Neural crest cell (in vitro differentiated cells): ENCODE measurements around the gene MOCOS. TPM values are rescaled to one million over a fixed set of nuclear protein-coding genes. Genes with fewer than 3 reads are reported as not detected.

Experiments
- DNase-seq: peaks from one replicate; pipeline ENCODE4 v3.0.0; 2021; ENCODE audit warnings: low read depth, mixed read lengths, low spot score
- H3K27ac Mint-ChIP-seq: one replicate; pipeline ENCODE4 v1.8.0; 2021; ENCODE audit warnings: mild to moderate bottlenecking, mixed read lengths; ENCODE audit not compliant: unreplicated experiment
- H3K27me3 Mint-ChIP-seq: 2 replicates; pipeline ENCODE4 v1.8.0; 2021; ENCODE audit warnings: low read depth, mild to moderate bottlenecking, mixed read lengths
- H3K36me3 Mint-ChIP-seq: 2 replicates; pipeline ENCODE4 v1.8.0; 2021; ENCODE audit warnings: low read depth, mild to moderate bottlenecking, mixed read lengths
- H3K4me1 Mint-ChIP-seq: 2 replicates; pipeline ENCODE4 v1.8.0; 2021; ENCODE audit warnings: mixed read lengths
- H3K4me3 Mint-ChIP-seq: one replicate; pipeline ENCODE4 v1.8.0; 2021; ENCODE audit warnings: mild to moderate bottlenecking, mixed read lengths
- H3K9me3 Mint-ChIP-seq: 2 replicates; pipeline ENCODE4 v1.8.0; 2021; ENCODE audit warnings: mixed read lengths
- CTCF ChIP-seq: fragments of 200-600 bp; sonication (generic); conservative IDR thresholded peaks from 2 replicates; pipeline ENCODE4 v1.5.0; 2021; ENCODE audit warnings: antibody characterized with exemption, mild to moderate bottlenecking
- total RNA-seq: library from RNA; stranded (reverse); gene quantifications from 2 replicates; pipeline ENCODE4 v1.2.1, GENCODE V29; 2021

The MOCOS gene
- total RNA-seq, 1 donor from 2014 or later: 2.6 TPM

- peak overlapping the region; percentile 88 for H3K4me3 Mint-ChIP-seq
- peaks cover 54% of the 10 kb centered on the region for H3K27me3 Mint-ChIP-seq
- H3K4me1 Mint-ChIP-seq: peaks cover 33% of the 10 kb centered on the region
- no peaks in the 10 kb centered on the region for H3K9me3 Mint-ChIP-seq
- no peak overlapping the region for H3K27ac Mint-ChIP-seq
- no peak for DNase-seq
- H3K36me3 Mint-ChIP-seq: no peaks in the 10 kb centered on the region
- TF ChIP-seq CTCF: no peak
Measured at GRCh38 chr18:36185157-36185556, 2.1 kb upstream of the MOCOS start.

- no peak overlapping the region for H3K27ac Mint-ChIP-seq
- peaks cover 33% of the 10 kb centered on the region for H3K4me1 Mint-ChIP-seq
- peaks cover 57% of the 10 kb centered on the region for H3K27me3 Mint-ChIP-seq
Measured at GRCh38 chr18:36185901-36186460, 1.3 kb upstream of the MOCOS start.

GRCh38 chr18:36186461-36187192, 670 bp upstream of the MOCOS start:
- no peak for TF ChIP-seq CTCF
- Mint-ChIP-seq H3K9me3 (no peaks in the 10 kb centered on the region), H3K27ac (no peak overlapping the region), H3K36me3 (no peaks in the 10 kb centered on the region), H3K4me3 (peak overlapping the region; percentile 88), H3K4me1 (peaks cover 30% of the 10 kb centered on the region), H3K27me3 (peaks cover 58% of the 10 kb centered on the region)
- no peak for DNase-seq

More at GRCh38 chr18:36185901-36186460, 1.3 kb upstream of the MOCOS start:
- no peaks in the 10 kb centered on the region for H3K36me3 Mint-ChIP-seq
- peak overlapping the region; percentile 88 for H3K4me3 Mint-ChIP-seq
- DNase-seq: no peak
- H3K9me3 Mint-ChIP-seq: no peaks in the 10 kb centered on the region
- TF ChIP-seq CTCF: no peak

GRCh38 chr18:36187826-36188721, 777 bp downstream of the MOCOS start:
- H3K27me3 Mint-ChIP-seq: peaks cover 58% of the 10 kb centered on the region
- no peaks in the 10 kb centered on the region for H3K9me3 Mint-ChIP-seq
- peaks cover 17% of the 10 kb centered on the region for H3K4me1 Mint-ChIP-seq
- H3K4me3 Mint-ChIP-seq: peak overlapping the region; percentile 84
- TF ChIP-seq CTCF: no peak
- no peak overlapping the region for H3K27ac Mint-ChIP-seq
- H3K36me3 Mint-ChIP-seq: no peaks in the 10 kb centered on the region
- DNase-seq: no peak

GRCh38 chr18:36188916-36189315, 1.6 kb downstream of the MOCOS start:
- DNase-seq: no peak
- no peak for TF ChIP-seq CTCF
- H3K9me3 Mint-ChIP-seq: no peaks in the 10 kb centered on the region
- H3K27ac Mint-ChIP-seq: no peak overlapping the region
- H3K4me3 Mint-ChIP-seq: peak overlapping the region; percentile 84
- H3K27me3 Mint-ChIP-seq: peaks cover 58% of the 10 kb centered on the region
- no peaks in the 10 kb centered on the region for H3K36me3 Mint-ChIP-seq
- H3K4me1 Mint-ChIP-seq: peaks cover 15% of the 10 kb centered on the region
